WERI-Rb-1 (cell line): Measurements from ENCODE around the gene EPB41.
"Not testable (repeated sequence)": the region's sequence is repeated elsewhere in the genome, so short reads cannot be mapped to it uniquely, and the experiment has no call there.

Source experiments
- DNase-seq: peaks from one replicate; pipeline ENCODE4 v3.0.0-alpha.2; 2020
- H3K27ac ChIP-seq: fragments of 250-450 bp; sonication (Bioruptor Pico); 2 replicates; pipeline ENCODE4 v1.5.1; 2020; ENCODE audit warnings: mild to moderate bottlenecking, moderate library complexity
- H3K27me3 ChIP-seq: fragments of 250-450 bp; sonication (Bioruptor Pico); 2 replicates; pipeline ENCODE4 v1.5.1; 2021; ENCODE audit warnings: mild to moderate bottlenecking, low read depth, moderate library complexity; ENCODE audit not compliant: insufficient read depth, severe bottlenecking
- H3K36me3 ChIP-seq: fragments of 250-450 bp; sonication (Bioruptor Pico); 2 replicates; pipeline ENCODE4 v1.5.1; 2020; ENCODE audit warnings: mild to moderate bottlenecking, moderate library complexity
- H3K4me3 ChIP-seq: 2 replicates; pipeline ENCODE4 v1.5.1; 2011; ENCODE audit warnings: low read depth, mild to moderate bottlenecking, control low read depth, low read length
- H3K9me3 ChIP-seq: fragments of 250-450 bp; sonication (Bioruptor Pico); 2 replicates; pipeline ENCODE4 v1.5.1; 2021; ENCODE audit warnings: mild to moderate bottlenecking, moderate library complexity; ENCODE audit not compliant: severe bottlenecking
- TF ChIP-seq, protein P1 (sequence below): IDR thresholded peaks from 2 replicates; pipeline ENCODE4 v1.5.1; 2011; ENCODE audit warnings: low read depth, mild to moderate bottlenecking, control low read depth, inconsistent platforms, low read length

Gene EPB41

DNA sequence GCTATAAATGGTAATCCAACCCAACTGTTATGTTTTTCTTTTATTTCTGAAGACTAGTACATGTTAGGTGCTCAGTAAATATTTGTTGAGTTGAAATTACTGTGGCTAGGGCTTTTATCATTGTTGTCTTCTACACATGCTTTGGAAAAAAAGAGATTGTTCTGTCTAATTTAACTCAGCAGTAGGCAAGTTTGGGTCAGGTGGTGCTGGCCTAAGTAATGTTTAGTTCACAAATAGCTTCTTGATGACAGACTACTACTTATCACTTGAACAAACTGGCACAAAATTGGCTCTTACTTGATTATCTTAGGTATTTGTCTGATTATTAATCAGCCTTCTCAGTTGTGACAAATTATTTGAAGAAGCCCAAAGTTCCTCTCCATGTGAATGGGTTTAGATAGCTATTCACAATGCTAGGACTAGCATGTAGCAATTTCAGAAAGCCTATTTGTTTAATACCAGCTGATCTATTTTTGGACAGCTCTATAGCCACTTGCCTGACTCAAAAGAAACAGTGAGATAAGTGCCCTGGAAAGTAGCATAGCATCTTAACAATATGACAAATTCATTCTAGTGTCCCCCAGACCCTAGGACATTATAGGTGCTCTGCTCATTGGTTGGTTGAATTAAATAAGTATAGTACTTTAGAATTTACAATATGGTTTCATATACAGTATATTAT, 176.7 kb downstream of the EPB41 start:
- Histone ChIP-seq H3K9me3 (no peaks in the 10 kb centered on the region), H3K27ac (no peak overlapping the region), H3K4me3 (no peak overlapping the region), H3K27me3 (no peaks in the 10 kb centered on the region), H3K36me3 (peaks cover 24% of the 10 kb centered on the region)
- DNase-seq, result no peak
- TF ChIP-seq, protein P1, sequence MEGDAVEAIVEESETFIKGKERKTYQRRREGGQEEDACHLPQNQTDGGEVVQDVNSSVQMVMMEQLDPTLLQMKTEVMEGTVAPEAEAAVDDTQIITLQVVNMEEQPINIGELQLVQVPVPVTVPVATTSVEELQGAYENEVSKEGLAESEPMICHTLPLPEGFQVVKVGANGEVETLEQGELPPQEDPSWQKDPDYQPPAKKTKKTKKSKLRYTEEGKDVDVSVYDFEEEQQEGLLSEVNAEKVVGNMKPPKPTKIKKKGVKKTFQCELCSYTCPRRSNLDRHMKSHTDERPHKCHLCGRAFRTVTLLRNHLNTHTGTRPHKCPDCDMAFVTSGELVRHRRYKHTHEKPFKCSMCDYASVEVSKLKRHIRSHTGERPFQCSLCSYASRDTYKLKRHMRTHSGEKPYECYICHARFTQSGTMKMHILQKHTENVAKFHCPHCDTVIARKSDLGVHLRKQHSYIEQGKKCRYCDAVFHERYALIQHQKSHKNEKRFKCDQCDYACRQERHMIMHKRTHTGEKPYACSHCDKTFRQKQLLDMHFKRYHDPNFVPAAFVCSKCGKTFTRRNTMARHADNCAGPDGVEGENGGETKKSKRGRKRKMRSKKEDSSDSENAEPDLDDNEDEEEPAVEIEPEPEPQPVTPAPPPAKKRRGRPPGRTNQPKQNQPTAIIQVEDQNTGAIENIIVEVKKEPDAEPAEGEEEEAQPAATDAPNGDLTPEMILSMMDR, result no peak

GRCh38 chr1:29092704-29093103, 178.3 kb downstream of the EPB41 start:
- not testable (repeated sequence) for H3K27ac ChIP-seq, H3K4me3 ChIP-seq, DNase-seq, H3K27me3 ChIP-seq, H3K9me3 ChIP-seq
- H3K36me3 ChIP-seq, result peaks cover 22% of the 10 kb centered on the region

GRCh38 chr1:29094433-29094832, 180.1 kb downstream of the EPB41 start:
- Histone ChIP-seq H3K4me3 (no peak overlapping the region), H3K9me3 (no peaks in the 10 kb centered on the region), H3K36me3 (peaks cover 28% of the 10 kb centered on the region), H3K27me3 (no peaks in the 10 kb centered on the region), H3K27ac (no peak overlapping the region)
- TF ChIP-seq, protein P1, result no peak
- DNase-seq, result no peak

DNA sequence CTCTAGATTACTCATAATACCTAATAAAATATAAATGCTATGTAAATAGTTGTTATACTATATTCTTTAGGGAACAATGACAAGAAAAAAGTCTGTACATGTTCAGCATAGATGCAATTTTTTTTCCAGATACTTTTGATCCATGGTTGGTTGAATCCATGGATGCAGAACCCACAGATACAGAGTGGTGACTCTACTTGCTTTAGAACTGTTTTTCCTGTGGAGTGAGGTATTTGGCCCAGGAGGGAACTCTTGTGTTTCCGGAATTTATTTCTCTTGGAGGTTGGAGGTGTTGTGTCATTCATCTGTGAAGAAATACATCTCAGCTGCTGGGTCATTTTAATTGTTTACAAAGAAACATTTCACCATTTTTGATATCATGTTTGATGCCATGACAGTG, 180.6 kb downstream of the EPB41 start:
- no peaks in the 10 kb centered on the region for H3K9me3 ChIP-seq
- no peak overlapping the region for H3K27ac ChIP-seq
- no peak for DNase-seq
- TF ChIP-seq, protein P1, result no peak
- no peak overlapping the region for H3K4me3 ChIP-seq
- no peaks in the 10 kb centered on the region for H3K27me3 ChIP-seq
- H3K36me3 ChIP-seq, result peaks cover 31% of the 10 kb centered on the region

GRCh38 chr1:29096231-29096886, 182.0 kb downstream of the EPB41 start:
- DNase-seq, result no peak
- no peak overlapping the region for H3K4me3 ChIP-seq
- H3K27ac ChIP-seq, result peak overlapping the region; percentile 65
- no peaks in the 10 kb centered on the region for H3K27me3 ChIP-seq
- TF ChIP-seq, protein P1, result no peak
- H3K36me3 ChIP-seq, result peaks cover 36% of the 10 kb centered on the region
- no peaks in the 10 kb centered on the region for H3K9me3 ChIP-seq

- H3K4me3 ChIP-seq, result no peak overlapping the region
- TF ChIP-seq, protein P1, result no peak
- H3K9me3 ChIP-seq, result no peaks in the 10 kb centered on the region
- H3K36me3 ChIP-seq, result peaks cover 39% of the 10 kb centered on the region
- H3K27ac ChIP-seq, result no peak overlapping the region
- no peak for DNase-seq
- no peaks in the 10 kb centered on the region for H3K27me3 ChIP-seq
Observed at GRCh38 chr1:29099286-29099685, 184.9 kb downstream of the EPB41 start.
